Neural cell (in vitro differentiated cells): ENCODE measurements around the gene RAI14. TPM values are rescaled to one million over a fixed set of nuclear protein-coding genes. Genes with fewer than 3 reads are reported as not detected.

Experiments
- H2AFZ ChIP-seq: fragments of 200-600, 300-800 bp; sonication (generic), shearing (Covaris generic); 2 replicates; pipeline ENCODE4 v1.6.0; 2014; ENCODE audit warnings: low read depth, mild to moderate bottlenecking, antibody characterized with exemption, low read length, moderate library complexity
- H3F3A ChIP-seq: fragments of 200-600 bp; shearing (Covaris generic); 2 replicates; pipeline ENCODE4 v1.6.1; 2016; ENCODE audit warnings: mild to moderate bottlenecking, moderate library complexity, mixed read lengths, antibody characterized with exemption, low read length; ENCODE audit not compliant: insufficient read depth, poor library complexity, severe bottlenecking
- H3K27ac ChIP-seq: fragments of 200-600, 300-800 bp; sonication (generic), shearing (Covaris generic); 2 replicates; pipeline ENCODE4 v1.5.1; 2014; ENCODE audit warnings: mild to moderate bottlenecking, low read length, moderate library complexity
- H3K27me3 ChIP-seq: fragments of 300-800, 200-600 bp; sonication (generic), shearing (Covaris generic); 2 replicates; pipeline ENCODE4 v1.6.0; 2014; ENCODE audit warnings: mild to moderate bottlenecking, low read depth, low read length, moderate library complexity; ENCODE audit not compliant: insufficient read depth
- H3K36me3 ChIP-seq: fragments of 300-800, 200-600 bp; sonication (generic), shearing (Covaris generic); 2 replicates; pipeline ENCODE4 v1.5.1; 2014; ENCODE audit warnings: mild to moderate bottlenecking, antibody characterized with exemption, low read length, moderate library complexity; ENCODE audit not compliant: insufficient read depth
- H3K4me2 ChIP-seq: fragments of 300-800, 200-600 bp; sonication (generic), shearing (Covaris generic); 2 replicates; pipeline ENCODE4 v1.6.0; 2014; ENCODE audit warnings: mild to moderate bottlenecking, low read length
- H3K4me3 ChIP-seq: fragments of 300-800, 200-600 bp; sonication (generic), shearing (Covaris generic); 2 replicates; pipeline ENCODE4 v1.5.1; 2014; ENCODE audit warnings: mild to moderate bottlenecking, low read length, moderate library complexity
- H3K79me2 ChIP-seq: fragments of 200-600 bp; shearing (Covaris generic); replicated peaks from 2 replicates; pipeline ENCODE4 v1.6.0; 2014; ENCODE audit warnings: mild to moderate bottlenecking, low read length, moderate library complexity; ENCODE audit not compliant: insufficient read depth
- H3K9ac ChIP-seq: fragments of 300-800, 200-600 bp; sonication (generic), shearing (Covaris generic); 2 replicates; pipeline ENCODE4 v1.6.1; 2016; ENCODE audit warnings: mild to moderate bottlenecking, low read length, mixed read lengths
- H3K9me2 ChIP-seq: fragments of 200-600 bp; shearing (Covaris generic); 2 replicates; pipeline ENCODE4 v1.6.1; 2016; ENCODE audit warnings: mild to moderate bottlenecking, low read length, mixed read lengths; ENCODE audit not compliant: insufficient read depth
- H3K9me3 ChIP-seq: fragments of 200-600, 300-800 bp; sonication (generic), shearing (Covaris generic); 2 replicates; pipeline ENCODE4 v1.6.1; 2016; ENCODE audit warnings: mild to moderate bottlenecking, mixed run types, low read length, moderate library complexity, mixed read lengths
- H4K20me1 ChIP-seq: fragments of 200-600 bp; shearing (Covaris generic); 2 replicates; pipeline ENCODE4 v1.6.1; 2016; ENCODE audit warnings: mild to moderate bottlenecking, mixed run types; ENCODE audit not compliant: insufficient read depth
- CTCF ChIP-seq: fragments of 450-650 bp; IDR thresholded peaks from 2 replicates; pipeline ENCODE4 v1.5.1; 2014; ENCODE audit warnings: antibody characterized with exemption, mild to moderate bottlenecking, moderate library complexity; ENCODE audit not compliant: poor library complexity, severe bottlenecking
- EP300 ChIP-seq: fragments of 450-650 bp; conservative IDR thresholded peaks from 2 replicates; pipeline ENCODE4 v1.6.1; 2014; ENCODE audit warnings: antibody characterized with exemption, mild to moderate bottlenecking, moderate library complexity; ENCODE audit not compliant: poor library complexity, severe bottlenecking
- EZH2 ChIP-seq: fragments of 200-600, 300-800 bp; shearing (Covaris generic), sonication (generic); IDR thresholded peaks from 2 replicates; pipeline ENCODE4 v1.6.1; 2014; ENCODE audit warnings: antibody characterized with exemption, low read length, borderline replicate concordance, mild to moderate bottlenecking; ENCODE audit not compliant: insufficient read depth, poor library complexity, severe bottlenecking
- MXI1 ChIP-seq: fragments of 450-650 bp; conservative IDR thresholded peaks from 2 replicates; pipeline ENCODE4 v1.6.1; 2014; ENCODE audit warnings: antibody characterized with exemption, mild to moderate bottlenecking; ENCODE audit not compliant: poor library complexity, severe bottlenecking
- POLR2AphosphoS5 ChIP-seq: IDR thresholded peaks from 2 replicates; pipeline ENCODE4 v1.6.1; 2012
- RAD21 ChIP-seq: fragments of 450-650 bp; conservative IDR thresholded peaks from 2 replicates; pipeline ENCODE4 v1.6.1; 2014; ENCODE audit warnings: antibody characterized with exemption, mild to moderate bottlenecking, moderate library complexity
- REST ChIP-seq: IDR thresholded peaks from 2 replicates; pipeline ENCODE4 v1.6.1; 2012; ENCODE audit warnings: borderline replicate concordance
- SMC3 ChIP-seq: fragments of 450-650 bp; conservative IDR thresholded peaks from 2 replicates; pipeline ENCODE4 v1.6.1; 2014; ENCODE audit warnings: antibody characterized with exemption, mild to moderate bottlenecking, moderate library complexity; ENCODE audit not compliant: poor library complexity
- TAF1 ChIP-seq: IDR thresholded peaks from 2 replicates; pipeline ENCODE4 v1.6.1; 2012; ENCODE audit warnings: low read depth
- polyA plus RNA-seq: library from polyadenylated mRNA; depleted of rRNA; stranded (reverse); fragments of >200 nt; gene quantifications from 2 replicates; pipeline ENCODE4 v1.2.3, GENCODE V29; 2014

RAI14 gene
- polyA plus RNA-seq, 1 donor from 2014 or later, result 7.8 TPM

GRCh38 chr5:34790069-34790468 lies 133.9 kb downstream of the RAI14 start:
- peak overlapping the region; percentile 59 for H3K27ac ChIP-seq
- TF ChIP-seq POLR2AphosphoS5, result peak; percentile 40
- TF ChIP-seq EZH2, result no peak
- peak; percentile 67 for TF ChIP-seq EP300
- no peaks in the 10 kb centered on the region for H3F3A ChIP-seq
- H3K9me2 ChIP-seq, result no peaks in the 10 kb centered on the region
- H3K27me3 ChIP-seq, result no peaks in the 10 kb centered on the region
- H2AFZ ChIP-seq, result no peak overlapping the region
- no peaks in the 10 kb centered on the region for H3K36me3 ChIP-seq
- H3K4me3 ChIP-seq, result no peak overlapping the region
- H3K9ac ChIP-seq, result no peak overlapping the region
- H4K20me1 ChIP-seq, result no peaks in the 10 kb centered on the region
- H3K4me2 ChIP-seq, result no peak overlapping the region
- no peaks in the 10 kb centered on the region for H3K9me3 ChIP-seq
- no peaks in the 10 kb centered on the region for H3K79me2 ChIP-seq

- Histone ChIP-seq H3F3A (no peaks in the 10 kb centered on the region), H3K27ac (no peak overlapping the region), H3K27me3 (no peaks in the 10 kb centered on the region), H3K79me2 (no peaks in the 10 kb centered on the region), H3K4me2 (no peak overlapping the region), H3K9ac (no peak overlapping the region), H3K36me3 (no peaks in the 10 kb centered on the region), H3K4me3 (no peak overlapping the region), H3K9me3 (no peaks in the 10 kb centered on the region), H2AFZ (no peak overlapping the region), H3K9me2 (no peaks in the 10 kb centered on the region), H4K20me1 (no peaks in the 10 kb centered on the region)
- no peak for TF ChIP-seq TAF1
- TF ChIP-seq CTCF, result no peak
- no peak for TF ChIP-seq RAD21
- no peak for TF ChIP-seq POLR2AphosphoS5
- no peak for TF ChIP-seq SMC3
- TF ChIP-seq EZH2, result no peak
- no peak for TF ChIP-seq EP300
- TF ChIP-seq REST, result no peak
- no peak for TF ChIP-seq MXI1
These were observed 135.7 kb downstream of the RAI14 start for GRCh38 chr5:34791761-34792244.
